Astrocyte of the hippocampus (primary cell): ENCODE data around the gene PIP5K1B.

ENCODE experiments used
- DNase-seq: peaks from one replicate; pipeline ENCODE4 v3.0.0; 2011; ENCODE audit warnings: low read depth, low spot score

The PIP5K1B gene

DNA sequence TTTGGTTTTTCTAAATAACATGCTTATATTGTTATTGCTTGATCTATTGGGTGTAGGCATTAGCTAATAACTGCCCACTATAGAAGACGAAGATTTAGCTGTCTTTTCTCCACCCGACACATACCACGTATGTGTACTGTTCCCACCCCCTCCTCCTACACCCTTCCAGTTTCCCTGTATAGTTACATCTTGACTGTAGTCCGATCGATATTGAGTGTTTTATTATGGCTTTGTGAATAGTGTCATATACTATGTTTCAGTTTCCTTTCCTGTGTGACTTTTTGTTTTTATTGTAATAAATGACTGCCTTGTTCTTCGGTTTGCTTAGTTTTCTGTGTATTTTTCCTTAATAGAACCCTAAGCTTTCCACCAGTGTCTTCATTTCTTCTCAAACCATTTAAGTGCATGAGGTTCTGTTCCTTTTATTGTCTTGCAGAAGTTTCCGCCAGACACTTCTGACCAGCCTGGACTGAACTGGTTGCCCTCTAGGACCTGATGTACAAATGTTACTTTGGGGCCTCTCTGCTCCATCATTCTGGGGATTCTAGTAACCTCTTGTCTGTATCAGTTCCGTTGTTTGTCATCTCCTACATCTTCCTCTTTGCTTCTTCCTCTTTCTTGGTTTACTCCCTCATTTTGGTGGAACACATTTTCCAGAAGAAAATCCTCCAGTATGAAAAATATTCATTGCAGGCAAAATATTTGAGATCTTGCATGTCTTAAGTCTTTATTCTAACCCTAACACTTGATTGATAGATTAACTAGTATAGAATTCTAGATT, 247.0 kb downstream of the PIP5K1B start:
- no peak for DNase-seq

DNA sequence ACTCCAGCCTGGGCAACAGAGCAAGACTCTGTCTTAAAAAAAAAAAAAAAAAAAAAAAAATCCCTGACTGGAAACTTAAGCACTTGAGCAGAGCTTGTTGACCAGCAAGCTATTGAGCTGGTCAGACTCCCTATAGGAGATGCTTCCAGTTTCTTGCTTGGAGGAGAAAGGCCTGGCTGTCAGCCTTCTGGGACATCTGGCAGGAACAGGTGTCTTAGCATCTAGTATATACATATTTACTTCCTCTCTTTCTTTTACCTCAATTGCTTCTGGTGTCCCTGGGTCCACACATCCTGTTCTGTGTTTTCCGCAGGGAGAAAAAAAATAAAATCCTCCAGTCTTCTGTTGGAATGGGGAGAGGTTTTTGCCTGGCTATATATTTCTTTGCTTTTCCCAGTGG, 248.7 kb downstream of the PIP5K1B start:
- no peak for DNase-seq

DNA sequence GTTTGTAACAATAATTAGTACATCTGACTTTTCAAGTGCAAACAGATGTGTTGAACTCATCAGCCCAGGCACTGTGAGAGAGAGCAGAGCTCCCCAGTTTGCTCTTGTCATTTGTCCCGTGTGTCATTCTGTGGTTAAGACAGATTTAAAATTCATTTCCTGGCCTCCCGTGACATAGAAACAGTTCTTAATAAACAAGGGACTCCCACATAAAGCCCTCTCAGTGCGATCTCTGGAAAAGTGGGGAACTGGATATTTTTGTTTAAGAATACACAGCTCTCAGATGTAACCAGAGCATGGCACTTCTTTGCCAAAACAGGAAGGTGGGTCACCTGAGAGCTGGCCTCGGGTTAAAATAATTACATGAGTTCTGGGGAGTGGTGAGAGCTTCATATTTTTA, 250.3 kb downstream of the PIP5K1B start:
- no peak for DNase-seq

DNA sequence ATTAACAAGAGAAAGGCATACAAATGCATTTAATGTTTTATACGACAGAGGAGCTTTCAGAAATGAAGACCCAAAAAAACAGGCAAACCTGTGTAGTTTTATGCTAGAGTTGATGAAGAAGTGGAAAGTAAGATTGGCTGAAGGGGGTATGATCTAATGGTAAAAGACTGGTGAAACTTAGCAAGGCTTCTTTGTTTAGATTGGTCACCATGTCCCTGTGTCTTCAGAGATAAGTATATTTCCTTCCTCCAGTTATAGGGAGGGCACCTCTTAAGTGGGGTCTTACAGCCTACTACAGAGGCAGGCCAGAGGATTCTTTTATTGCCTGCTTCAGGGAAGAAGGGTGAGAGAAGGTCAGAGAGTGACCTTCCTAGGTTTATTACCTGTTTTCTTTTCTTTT, 252.4 kb downstream of the PIP5K1B start:
- no peak for DNase-seq

DNA sequence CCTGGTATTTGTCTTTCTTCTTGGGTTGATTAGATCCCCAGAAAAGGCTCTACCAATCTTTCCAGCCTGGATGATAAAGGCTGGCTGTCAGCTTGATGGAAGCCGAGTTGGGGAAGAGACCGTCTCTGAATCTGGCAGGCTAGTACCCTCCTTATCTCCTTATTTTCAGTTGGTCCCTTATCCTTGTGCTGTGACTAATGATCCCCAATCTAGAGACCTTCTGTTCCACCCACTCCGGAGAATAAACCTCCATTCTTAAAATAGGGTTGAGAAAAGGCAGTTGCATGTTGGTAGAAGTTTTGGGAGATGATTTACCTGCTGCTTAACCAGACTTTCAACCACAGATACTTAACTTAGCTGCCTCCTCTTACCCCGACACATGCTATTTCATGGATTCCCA, 256.5 kb downstream of the PIP5K1B start:
- no peak for DNase-seq

DNA sequence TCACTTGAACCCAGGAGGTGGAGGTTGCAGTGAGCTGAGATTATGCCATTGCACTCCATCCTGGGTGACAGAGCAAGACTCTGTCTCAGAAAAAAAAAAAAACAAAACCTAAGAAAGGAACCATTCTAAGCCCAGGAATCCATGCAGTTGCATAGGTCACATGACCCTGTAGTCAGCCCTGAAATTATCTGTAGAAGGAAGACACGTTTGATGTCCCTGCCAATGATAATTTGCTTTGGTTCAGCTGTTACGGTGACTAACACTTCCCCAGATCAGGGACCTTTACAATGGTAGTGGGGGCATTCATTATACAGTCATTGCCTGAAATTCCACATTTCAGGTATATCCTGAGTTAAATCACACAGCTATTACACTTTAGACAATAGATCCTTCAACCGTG, 258.4 kb downstream of the PIP5K1B start:
- no peak for DNase-seq

DNA sequence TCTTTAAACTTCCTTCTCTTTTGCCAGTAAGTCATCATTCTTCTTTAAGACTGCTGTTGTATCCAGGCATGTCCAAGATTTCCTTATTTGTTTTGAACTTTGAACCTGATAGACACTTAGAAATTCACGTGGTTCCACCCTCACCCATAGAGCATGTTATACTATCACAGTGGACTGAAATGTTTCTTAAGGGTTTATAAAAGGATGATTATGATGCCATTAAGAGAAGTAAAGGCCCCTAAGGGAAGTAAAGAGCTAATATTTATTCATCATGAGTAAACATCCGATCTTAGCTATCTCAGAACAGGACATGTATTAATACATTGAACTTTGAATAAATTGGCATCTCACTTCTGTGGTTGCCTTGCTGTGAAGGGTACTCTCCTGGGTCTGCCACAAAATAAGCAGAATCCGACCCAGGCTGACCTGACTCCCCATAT, 259.1 kb downstream of the PIP5K1B start:
- DNase-seq = no peak

DNA sequence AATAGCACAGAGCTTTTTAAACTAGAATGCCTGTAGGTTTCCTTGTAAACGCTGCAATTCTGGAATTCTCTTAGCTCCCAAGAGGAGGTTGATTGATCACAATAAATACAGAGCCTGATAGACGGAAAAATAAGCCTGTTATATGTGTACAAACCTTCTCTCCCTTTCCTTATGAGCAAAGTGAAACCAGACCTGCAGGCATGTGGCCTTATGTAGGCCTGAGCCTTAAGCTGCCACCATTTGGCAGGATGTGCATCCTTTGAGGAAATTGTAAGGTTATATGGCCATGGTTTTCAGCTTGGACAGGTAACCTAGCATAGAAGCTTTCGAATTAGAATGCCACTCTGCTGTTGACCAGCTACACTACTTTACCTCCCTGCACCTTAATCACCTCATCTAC, 259.7 kb downstream of the PIP5K1B start:
- DNase-seq = no peak

DNA sequence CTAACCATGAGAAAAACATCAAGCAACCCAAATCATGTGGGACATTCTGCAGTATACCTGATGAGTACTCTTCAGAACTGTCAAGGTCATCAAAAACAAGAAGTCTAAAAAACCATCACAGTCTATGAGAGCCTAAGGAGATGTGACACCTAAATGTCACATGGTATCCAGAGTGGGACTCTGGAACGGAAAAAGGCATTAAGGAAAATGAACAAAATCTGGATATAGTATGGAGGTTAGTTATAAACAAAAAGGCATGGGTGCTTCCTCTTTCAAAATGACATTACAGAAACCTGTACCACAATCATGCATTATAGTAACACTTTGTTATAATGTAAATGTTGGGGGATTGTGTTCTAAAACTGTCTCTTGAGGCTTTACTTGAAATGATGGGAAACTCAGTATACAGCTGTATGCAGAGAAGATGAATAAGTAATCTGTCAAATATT, 261.5 kb downstream of the PIP5K1B start:
- no peak for DNase-seq

DNA sequence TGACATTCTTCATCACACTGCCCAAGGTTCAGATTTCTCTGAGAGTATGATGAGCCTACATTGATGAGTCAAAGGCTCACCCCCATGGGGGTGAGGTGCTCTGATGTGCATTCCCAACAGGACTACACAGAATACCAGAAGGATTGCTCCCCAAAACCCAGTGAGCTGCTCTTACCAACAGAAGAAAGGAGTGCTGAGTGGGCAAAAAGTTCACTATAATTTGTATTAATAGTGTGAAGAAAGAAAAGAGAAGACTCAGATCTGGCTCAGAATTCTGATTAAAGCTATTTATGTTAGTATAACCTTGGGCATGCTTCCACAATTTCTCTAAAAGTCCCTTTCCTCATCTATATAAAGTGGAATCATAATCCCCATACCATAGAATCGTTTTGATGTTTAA, 262.8 kb downstream of the PIP5K1B start:
- DNase-seq = no peak

DNA sequence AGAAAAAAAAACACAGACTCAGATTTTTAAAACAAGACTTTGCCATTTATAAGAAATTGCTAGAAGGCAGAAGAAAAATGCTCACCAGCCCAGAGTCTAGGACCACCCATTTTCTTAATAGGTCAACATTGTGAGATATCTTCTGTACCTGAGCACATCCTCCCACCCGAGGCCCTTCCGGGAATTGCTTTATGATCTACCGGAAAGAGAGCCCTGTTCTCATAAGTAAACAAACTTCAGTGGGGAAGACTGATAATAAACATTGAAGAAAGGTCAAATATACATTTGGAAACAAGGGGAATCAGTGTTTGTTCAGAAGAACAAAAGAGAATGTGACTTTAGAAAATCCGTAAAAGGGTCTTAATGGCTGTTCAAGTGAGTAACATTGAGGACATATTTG, 264.5 kb downstream of the PIP5K1B start:
- no peak for DNase-seq

DNA sequence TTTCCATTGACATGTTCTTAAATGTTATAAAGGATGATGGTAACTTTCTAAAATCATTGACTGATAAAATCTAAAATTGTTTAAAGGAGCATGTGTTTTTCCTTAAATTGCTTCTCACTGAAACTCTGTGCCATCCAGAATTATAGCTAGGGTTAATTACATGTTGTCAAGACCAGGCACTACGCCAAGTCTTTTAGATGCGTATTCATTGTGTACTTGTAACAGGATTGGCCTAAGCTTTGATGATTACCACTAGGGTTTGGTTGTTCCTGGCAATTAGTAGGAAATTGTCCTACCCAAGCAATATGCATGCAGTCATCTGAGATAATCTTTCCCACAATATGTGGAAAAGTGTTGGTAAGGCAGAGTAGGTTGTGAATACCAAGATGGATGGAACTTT, 265.1 kb downstream of the PIP5K1B start:
- peak; percentile 15 for DNase-seq

DNA sequence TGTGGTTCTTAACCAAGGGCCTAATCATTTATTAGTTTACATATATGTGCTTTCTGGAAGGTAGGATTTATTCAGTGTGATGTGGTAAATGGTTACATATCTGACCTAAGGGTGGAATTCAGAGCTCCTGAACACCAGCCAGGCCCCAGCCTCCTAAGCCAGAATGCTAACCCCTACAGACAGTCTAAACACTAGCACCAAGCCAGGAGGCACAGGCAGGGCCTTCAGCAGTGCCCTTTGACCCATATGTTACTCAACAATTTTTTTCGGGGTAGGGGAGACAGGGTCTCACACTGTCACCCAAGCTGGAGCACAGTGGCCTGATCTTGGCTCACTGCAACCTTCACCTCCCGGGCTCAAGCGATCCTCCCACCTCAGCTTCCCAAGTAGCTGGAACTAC, 268.6 kb downstream of the PIP5K1B start:
- no peak for DNase-seq

DNA sequence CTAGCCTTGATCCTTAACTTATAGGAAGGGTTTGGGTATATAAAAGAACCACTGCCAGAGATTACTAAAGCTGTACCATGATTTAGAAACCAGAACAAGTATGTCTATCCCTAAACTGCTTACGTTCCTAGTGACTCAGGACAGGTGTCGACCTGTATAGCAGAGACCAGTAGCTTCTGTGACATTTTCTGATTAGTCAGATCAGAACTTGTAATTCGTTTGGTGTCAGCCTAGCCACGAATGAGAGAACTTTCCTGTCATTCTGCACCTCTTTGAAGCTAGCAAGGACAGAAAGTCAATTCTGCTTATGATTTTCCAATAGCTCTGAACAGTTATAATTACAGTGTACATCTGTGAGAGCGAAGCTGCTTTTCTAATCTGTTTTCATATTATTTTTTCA, 269.4 kb downstream of the PIP5K1B start:
- no peak for DNase-seq

DNA sequence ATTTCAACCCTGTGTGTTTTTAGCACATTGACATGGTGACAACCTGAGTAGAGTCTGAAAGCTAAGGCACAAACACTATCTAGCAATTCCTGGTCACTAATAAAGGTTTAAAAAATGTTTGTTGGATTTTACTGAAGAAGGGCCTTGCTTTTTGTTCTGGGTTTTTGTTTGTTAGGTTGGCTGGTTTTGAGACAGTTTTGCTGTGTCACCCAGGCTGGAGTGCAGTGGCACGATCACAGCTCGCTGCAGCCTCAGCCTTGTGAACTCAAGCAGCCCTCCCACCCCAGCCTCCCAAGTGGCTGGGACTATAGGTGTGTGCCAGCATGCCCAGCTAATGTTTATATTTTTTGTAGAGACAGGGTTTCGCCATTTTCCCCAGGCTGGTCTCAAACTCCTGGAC, 269.9 kb downstream of the PIP5K1B start:
- no peak for DNase-seq

DNA sequence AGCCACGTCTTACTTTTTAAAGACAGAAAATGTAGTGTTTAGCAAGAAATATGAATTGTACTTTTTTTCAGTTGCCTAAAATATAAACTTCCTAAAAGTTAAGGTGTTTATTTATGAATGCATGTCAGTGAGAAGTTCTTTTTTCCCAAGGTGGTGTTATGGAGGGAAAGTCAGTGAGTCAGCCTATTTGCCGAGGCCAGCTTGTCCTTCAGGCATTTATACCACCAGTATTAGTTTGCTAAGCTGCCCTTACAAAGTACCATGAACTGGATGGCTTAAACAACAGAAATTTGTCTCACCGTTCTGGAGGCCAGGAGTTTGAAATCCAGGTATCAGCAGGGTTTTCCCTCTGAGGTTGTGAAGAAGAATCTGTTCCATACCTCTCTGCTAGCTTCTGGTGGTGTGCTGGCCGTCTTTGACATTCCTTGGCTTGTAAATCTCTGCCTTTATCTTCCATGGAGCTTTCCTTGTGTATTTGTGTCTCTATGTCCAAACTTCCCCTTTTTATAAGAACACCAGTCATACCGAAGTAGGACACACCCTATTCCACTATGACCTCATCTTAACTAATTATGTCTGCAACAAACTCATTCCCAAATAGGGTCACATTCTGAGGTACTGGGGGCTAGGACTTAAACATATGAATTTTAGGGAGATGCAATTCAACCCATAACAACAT, 270.5 kb downstream of the PIP5K1B start:
- no peak for DNase-seq

DNA sequence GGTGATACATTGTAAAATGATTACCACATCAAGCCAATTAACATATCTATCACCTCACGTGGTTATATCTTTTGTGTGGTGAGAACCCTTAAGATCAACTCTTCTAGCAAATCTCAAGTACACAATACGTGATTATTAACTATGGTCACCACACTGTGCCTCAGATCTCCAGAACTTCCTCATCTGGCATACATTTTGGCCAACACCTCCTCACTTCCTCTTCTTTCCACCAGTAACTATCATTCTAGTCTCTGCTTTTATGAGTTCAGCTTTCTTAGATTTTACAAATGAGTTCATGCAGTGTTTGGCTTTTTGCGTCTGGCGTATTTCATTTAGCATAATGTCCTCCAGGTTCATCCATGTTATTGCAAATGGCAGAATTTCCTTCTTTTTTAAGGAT, 273.0 kb downstream of the PIP5K1B start:
- no peak for DNase-seq

DNA sequence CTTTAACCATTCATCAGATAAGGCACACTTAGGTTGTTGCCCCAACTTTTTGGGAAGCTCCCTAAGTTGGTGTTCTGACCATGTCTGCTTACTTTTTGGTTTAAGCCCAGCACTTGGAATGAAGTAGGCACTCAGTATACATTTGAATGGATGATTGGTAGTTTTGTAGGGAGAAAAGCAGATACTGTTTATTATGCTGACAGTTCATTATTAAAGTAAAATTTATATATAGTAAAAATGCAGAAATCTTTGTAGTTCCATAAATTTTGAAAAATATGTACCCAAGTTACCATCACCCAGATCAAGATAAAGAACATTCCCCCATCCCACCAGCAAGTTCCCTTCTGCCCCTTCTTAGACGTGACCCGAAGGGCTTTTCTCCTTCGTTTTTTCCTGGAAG, 273.5 kb downstream of the PIP5K1B start:
- no peak for DNase-seq

DNA sequence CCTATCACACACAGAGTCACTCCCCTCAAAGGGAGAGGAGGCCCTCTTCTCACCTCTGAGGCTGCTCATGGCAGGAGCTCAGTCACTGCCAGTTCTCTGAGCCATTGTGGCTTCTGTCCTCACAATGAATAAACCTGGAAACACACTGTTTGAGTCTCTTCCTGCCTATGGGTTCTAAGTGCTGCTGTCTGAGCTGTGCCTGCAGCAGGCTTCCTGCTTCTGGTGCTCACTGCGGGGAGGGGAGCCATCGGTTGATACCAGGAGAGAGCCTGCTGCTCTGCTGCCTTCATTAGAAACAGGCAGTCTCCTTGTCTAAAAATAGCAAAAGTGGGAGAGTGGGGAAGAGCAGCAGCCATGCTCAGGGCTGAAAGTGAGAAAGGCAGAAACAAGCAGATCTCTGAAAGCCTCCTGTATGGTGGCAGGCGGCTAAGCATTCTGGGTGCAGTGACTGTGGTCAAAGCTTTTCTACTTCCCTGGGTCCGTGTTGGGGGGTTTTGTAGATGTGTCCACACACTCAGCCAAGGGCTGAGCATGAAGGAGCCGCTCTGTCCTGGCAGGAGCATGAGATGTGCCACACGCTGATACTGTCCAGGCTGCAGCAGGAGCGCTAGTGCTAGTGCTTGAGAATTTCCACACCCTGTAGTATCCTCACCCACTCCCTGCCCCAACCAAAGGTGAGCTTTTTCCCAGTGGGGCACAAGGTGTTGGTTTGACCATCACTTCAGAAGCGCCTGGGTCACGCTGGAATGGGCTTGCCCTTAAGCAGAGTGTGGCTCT, 274.7 kb downstream of the PIP5K1B start:
- no peak for DNase-seq

DNA sequence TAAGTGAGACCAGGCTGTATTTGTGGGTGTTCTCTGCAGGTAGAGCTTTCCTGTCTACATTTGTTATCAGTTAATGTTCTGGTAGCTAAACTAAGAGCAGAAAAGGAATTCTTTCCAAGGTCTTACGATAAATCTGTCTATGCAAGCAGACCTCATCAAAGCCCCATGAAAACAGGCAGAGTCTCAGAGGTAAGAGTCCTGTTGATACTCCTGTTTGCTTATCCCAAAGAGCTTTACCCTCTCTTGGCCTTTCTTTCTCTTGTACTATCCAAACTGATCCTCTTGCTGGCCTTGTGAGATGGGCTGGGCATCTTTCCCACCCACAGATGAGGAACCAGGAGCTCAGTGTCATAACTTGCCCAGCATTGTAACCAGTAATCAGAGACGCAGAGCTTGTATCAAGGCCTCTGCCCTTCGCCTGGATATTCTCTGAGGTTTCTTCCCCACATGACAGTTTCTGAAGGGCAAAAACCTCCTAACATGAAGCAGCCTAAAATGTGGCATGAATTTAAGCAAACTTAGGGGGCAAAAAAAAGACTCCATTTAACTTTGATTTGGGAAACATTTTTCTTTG, 275.4 kb downstream of the PIP5K1B start:
- DNase-seq = no peak

DNA sequence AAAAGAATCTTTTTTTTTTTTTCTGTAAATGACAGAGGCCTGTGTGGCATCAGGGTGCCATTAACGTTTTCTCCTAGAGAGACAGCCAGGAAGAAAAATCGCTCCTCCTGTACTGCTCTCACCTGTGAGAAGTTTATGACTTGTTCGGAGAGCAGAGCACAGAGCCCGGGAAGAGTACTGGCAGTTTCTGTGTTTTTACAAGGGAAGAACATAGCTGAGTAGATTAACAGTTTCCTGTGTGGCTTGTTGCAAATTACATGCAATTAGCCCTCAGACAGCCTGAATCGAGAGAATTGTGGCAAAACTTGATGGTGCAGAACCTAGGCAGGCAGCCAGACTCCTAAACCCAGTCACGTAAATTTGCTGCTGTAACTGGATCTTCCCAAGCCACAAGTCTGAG, 276.7 kb downstream of the PIP5K1B start:
- peak; percentile 60 for DNase-seq

DNA sequence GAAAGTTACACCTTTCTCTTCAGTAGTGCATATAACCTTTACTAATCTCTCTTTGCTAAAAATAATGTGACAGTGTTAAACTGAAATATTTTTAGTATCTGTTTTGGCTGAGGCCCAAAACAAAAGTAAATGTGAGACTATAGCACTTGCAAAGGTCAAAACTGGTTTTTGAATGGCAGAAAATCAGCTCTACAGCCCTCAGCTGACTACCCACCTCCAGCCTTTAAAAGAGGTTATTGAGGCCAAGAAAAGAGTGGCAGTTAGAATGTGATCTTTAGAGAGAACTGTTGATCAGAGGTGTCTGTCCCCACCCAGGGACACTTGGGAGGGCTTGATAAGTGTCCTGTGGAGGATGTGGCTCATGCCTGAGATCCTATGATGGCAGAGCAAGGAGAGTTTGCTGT, 278.0 kb downstream of the PIP5K1B start:
- DNase-seq = no peak
